IPS-20b (cell line): Measurements from ENCODE around the gene PPP1CB.

Experiments
- H3K27ac ChIP-seq: one replicate; pipeline ENCODE4 v1.5.1; 2013; ENCODE audit warnings: low read length
- H3K27me3 ChIP-seq: 2 replicates; pipeline ENCODE4 v1.6.1; 2013; ENCODE audit warnings: mild to moderate bottlenecking, low read length, inconsistent platforms; ENCODE audit not compliant: insufficient read depth
- H3K36me3 ChIP-seq: 2 replicates; pipeline ENCODE4 v1.6.1; 2013; ENCODE audit warnings: low read depth, mild to moderate bottlenecking, inconsistent platforms, low read length, moderate library complexity; ENCODE audit not compliant: insufficient read depth
- H3K4me1 ChIP-seq: 2 replicates; pipeline ENCODE4 v1.6.1; 2013; ENCODE audit warnings: mild to moderate bottlenecking, control low read depth, inconsistent platforms, low read length, moderate library complexity; ENCODE audit not compliant: insufficient read depth
- H3K4me3 ChIP-seq: 2 replicates; pipeline ENCODE4 v1.5.1; 2013; ENCODE audit warnings: mild to moderate bottlenecking, low read length, inconsistent platforms
- H3K9ac ChIP-seq: 2 replicates; pipeline ENCODE4 v1.6.1; 2013; ENCODE audit warnings: low read depth, mild to moderate bottlenecking, inconsistent platforms, low read length, moderate library complexity
- H3K9me3 ChIP-seq: 2 replicates; pipeline ENCODE4 v1.6.1; 2013; ENCODE audit warnings: mild to moderate bottlenecking, low read depth, low read length, inconsistent platforms; ENCODE audit not compliant: insufficient read depth

The PPP1CB gene

GRCh38 chr2:28761420-28761819 lies 9.8 kb downstream of the PPP1CB start:
- H3K9ac ChIP-seq: no peak overlapping the region
- no peak overlapping the region for H3K4me3 ChIP-seq
- H3K9me3 ChIP-seq: no peaks in the 10 kb centered on the region
- H3K36me3 ChIP-seq: peaks cover 15% of the 10 kb centered on the region
- H3K4me1 ChIP-seq: peaks cover 3% of the 10 kb centered on the region; the same call in 1 of the 2 replicates
- H3K27me3 ChIP-seq: no peaks in the 10 kb centered on the region
- no peak overlapping the region for H3K27ac ChIP-seq

GRCh38 chr2:28764909-28765711 lies 13.5 kb downstream of the PPP1CB start:
- H3K4me1 ChIP-seq: no peaks in the 10 kb centered on the region
- no peaks in the 10 kb centered on the region for H3K27me3 ChIP-seq
- H3K4me3 ChIP-seq: no peak overlapping the region
- no peak overlapping the region for H3K9ac ChIP-seq
- H3K36me3 ChIP-seq: peaks cover 12% of the 10 kb centered on the region
- H3K9me3 ChIP-seq: no peaks in the 10 kb centered on the region
- H3K27ac ChIP-seq: no peak overlapping the region

DNA sequence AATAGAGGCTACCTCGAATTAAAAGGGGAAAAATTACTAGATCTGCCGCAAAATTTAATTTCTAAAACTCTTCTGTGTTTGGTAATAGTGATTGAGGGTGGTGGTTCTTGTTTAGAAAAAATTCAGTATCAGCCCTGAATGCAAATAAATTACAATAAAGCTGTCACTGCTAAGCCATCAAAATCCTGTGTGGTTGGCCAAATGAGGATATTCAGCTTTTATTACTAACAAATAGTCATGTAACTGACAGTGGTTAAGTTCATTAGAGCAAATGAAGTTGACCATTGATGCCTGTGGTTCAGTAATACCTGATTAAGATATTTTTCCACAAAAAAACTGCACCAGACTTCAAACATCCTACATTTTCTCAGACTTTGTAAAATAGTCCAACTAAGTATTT lies 14.4 kb downstream of the PPP1CB start:
- Histone ChIP-seq H3K9ac (no peak overlapping the region), H3K4me3 (no peak overlapping the region), H3K9me3 (no peaks in the 10 kb centered on the region), H3K36me3 (peaks cover 5% of the 10 kb centered on the region; the same call in 1 of the 2 replicates), H3K27me3 (no peaks in the 10 kb centered on the region), H3K27ac (no peak overlapping the region), H3K4me1 (no peaks in the 10 kb centered on the region)

- no peaks in the 10 kb centered on the region; the same call in 1 of the 2 replicates for H3K36me3 ChIP-seq
- H3K4me3 ChIP-seq: no peak overlapping the region
- no peaks in the 10 kb centered on the region for H3K9me3 ChIP-seq
- no peak overlapping the region for H3K9ac ChIP-seq
- no peaks in the 10 kb centered on the region for H3K4me1 ChIP-seq
- H3K27me3 ChIP-seq: no peaks in the 10 kb centered on the region
- H3K27ac ChIP-seq: no peak overlapping the region
Observed at GRCh38 chr2:28767337-28767736, 15.7 kb downstream of the PPP1CB start.

DNA sequence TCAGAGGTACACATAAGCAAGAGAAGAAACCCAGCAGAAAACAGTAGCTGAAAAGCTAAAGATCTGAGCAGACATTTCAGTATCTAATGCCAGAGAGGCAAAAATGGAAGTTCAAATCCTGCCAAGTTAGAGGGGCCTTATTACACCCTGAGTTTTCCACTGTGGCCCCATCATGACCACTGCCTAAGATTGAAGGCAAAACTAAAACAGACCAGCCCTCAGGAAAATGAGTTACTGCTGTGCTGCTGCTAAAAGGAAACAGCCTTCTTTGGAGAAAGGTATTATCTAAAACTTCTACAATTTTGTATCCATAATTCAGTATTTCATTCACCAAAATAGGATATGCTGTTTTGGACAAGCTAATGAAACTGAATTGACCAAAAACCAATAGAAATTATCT lies 16.8 kb downstream of the PPP1CB start:
- no peaks in the 10 kb centered on the region for H3K4me1 ChIP-seq
- H3K9me3 ChIP-seq: no peaks in the 10 kb centered on the region
- no peaks in the 10 kb centered on the region for H3K27me3 ChIP-seq
- H3K27ac ChIP-seq: no peak overlapping the region
- no peak overlapping the region for H3K4me3 ChIP-seq
- H3K36me3 ChIP-seq: no peaks in the 10 kb centered on the region; the same call in 1 of the 2 replicates
- no peak overlapping the region for H3K9ac ChIP-seq

- H3K9me3 ChIP-seq: no peaks in the 10 kb centered on the region
- no peak overlapping the region for H3K27ac ChIP-seq
- no peak overlapping the region for H3K4me3 ChIP-seq
- H3K4me1 ChIP-seq: no peaks in the 10 kb centered on the region
- H3K27me3 ChIP-seq: no peaks in the 10 kb centered on the region
- no peak overlapping the region for H3K9ac ChIP-seq
- H3K36me3 ChIP-seq: no peaks in the 10 kb centered on the region; the same call in 1 of the 2 replicates
Observed at GRCh38 chr2:28768952-28769351, 17.3 kb downstream of the PPP1CB start.

GRCh38 chr2:28772351-28772750 lies 20.7 kb downstream of the PPP1CB start:
- no peak overlapping the region for H3K27ac ChIP-seq
- no peaks in the 10 kb centered on the region for H3K4me1 ChIP-seq
- no peaks in the 10 kb centered on the region for H3K9me3 ChIP-seq
- H3K36me3 ChIP-seq: peaks cover 9% of the 10 kb centered on the region; the same call in 1 of the 2 replicates
- H3K4me3 ChIP-seq: no peak overlapping the region
- H3K9ac ChIP-seq: no peak overlapping the region
- no peaks in the 10 kb centered on the region for H3K27me3 ChIP-seq

- no peak overlapping the region for H3K27ac ChIP-seq
- no peak overlapping the region for H3K9ac ChIP-seq
- no peaks in the 10 kb centered on the region for H3K4me1 ChIP-seq
- no peaks in the 10 kb centered on the region for H3K27me3 ChIP-seq
- H3K36me3 ChIP-seq: peaks cover 47% of the 10 kb centered on the region
- H3K9me3 ChIP-seq: no peaks in the 10 kb centered on the region
- no peak overlapping the region for H3K4me3 ChIP-seq
Observed at GRCh38 chr2:28776471-28776870, 24.8 kb downstream of the PPP1CB start.

DNA sequence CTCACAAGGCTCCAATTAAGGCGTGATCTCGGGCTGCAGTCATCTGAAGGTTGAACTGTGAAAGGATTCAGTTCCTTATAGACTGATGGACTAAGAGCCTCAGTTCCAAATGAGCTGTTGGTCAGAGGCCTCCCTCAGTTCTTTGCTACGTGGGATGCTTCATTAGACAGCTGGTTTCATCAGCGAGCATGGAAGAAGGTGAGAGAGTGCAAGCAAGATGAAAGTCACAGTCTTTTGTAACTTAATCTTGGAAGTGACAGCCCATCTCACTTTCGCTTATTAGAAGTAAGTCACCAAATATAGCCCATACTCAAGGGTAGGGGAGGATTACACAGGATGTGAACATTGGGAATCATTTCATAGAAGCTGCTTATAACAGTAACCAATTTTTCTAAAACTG lies 26.8 kb downstream of the PPP1CB start:
- no peaks in the 10 kb centered on the region for H3K4me1 ChIP-seq
- no peak overlapping the region for H3K9ac ChIP-seq
- peaks cover 66% of the 10 kb centered on the region for H3K36me3 ChIP-seq
- no peaks in the 10 kb centered on the region for H3K27me3 ChIP-seq
- no peaks in the 10 kb centered on the region for H3K9me3 ChIP-seq
- H3K27ac ChIP-seq: no peak overlapping the region
- H3K4me3 ChIP-seq: no peak overlapping the region

DNA sequence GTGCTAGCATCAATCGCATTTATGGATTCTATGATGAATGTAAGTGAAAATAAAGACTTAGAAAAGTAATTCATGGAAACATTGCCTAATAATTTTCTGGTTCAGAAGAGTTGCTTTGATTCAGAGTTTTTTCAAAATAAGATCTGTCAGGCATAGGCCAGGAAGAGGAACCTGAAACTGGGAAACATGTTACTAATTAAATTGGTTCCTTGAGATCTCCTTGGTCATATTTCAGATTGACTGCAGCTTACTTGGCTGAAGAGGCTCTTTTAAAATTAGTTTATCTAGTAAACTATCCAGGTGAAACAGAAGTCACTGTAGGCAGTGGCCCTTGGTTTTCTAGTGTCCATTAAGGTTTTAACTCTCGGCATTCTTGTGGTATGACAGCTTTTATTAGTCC lies 27.4 kb downstream of the PPP1CB start:
- H3K27ac ChIP-seq: no peak overlapping the region
- no peak overlapping the region for H3K9ac ChIP-seq
- H3K36me3 ChIP-seq: peaks cover 71% of the 10 kb centered on the region
- no peaks in the 10 kb centered on the region for H3K27me3 ChIP-seq
- no peak overlapping the region for H3K4me3 ChIP-seq
- H3K4me1 ChIP-seq: no peaks in the 10 kb centered on the region
- H3K9me3 ChIP-seq: no peaks in the 10 kb centered on the region

GRCh38 chr2:28780496-28780895 lies 28.9 kb downstream of the PPP1CB start:
- H3K27me3 ChIP-seq: no peaks in the 10 kb centered on the region
- no peak overlapping the region for H3K4me3 ChIP-seq
- no peaks in the 10 kb centered on the region for H3K4me1 ChIP-seq
- H3K9ac ChIP-seq: no peak overlapping the region
- peaks cover 83% of the 10 kb centered on the region for H3K36me3 ChIP-seq
- H3K27ac ChIP-seq: no peak overlapping the region
- H3K9me3 ChIP-seq: no peaks in the 10 kb centered on the region

DNA sequence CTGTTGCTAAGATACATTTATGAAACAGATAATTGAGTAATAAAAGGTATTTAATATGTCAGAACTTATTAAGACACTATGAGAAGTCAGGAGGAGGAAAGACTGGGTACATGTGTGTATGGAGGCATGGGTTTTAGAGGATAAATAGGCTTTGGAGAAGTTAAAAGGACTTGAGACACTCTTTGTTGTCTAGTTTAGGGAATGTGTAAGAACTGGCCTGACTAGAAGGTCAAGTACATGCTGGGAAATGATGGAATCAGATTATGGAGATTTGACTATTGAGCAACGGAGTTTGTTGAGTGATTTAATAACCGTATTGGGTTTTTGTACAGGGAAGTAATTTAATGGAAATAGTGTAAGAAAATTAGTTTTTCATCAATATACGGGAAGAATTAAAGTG lies 30.8 kb downstream of the PPP1CB start:
- Histone ChIP-seq H3K36me3 (peaks cover 90% of the 10 kb centered on the region), H3K4me3 (no peak overlapping the region), H3K27ac (no peak overlapping the region), H3K27me3 (no peaks in the 10 kb centered on the region), H3K9me3 (no peaks in the 10 kb centered on the region), H3K4me1 (no peaks in the 10 kb centered on the region), H3K9ac (no peak overlapping the region)
